ENCODE measurements around the gene TTC28. TPM values are rescaled to one million over a fixed set of nuclear protein-coding genes. Genes with fewer than 3 reads are reported as not detected.

The TTC28 gene
- polyA plus RNA-seq, 5 donors = 27.1 to 42.4 (median 37.1) TPM

GRCh38 chr22:28442711-28443525 lies 236.7 kb downstream of the TTC28 start:
- no peak for DNase-seq

- DNase-seq = peak; percentile 83 to 86
Measured at GRCh38 chr22:28442264-28442710, 237.4 kb downstream of the TTC28 start.

- no peak for DNase-seq
Measured at GRCh38 chr22:28441720-28442263, 237.8 kb downstream of the TTC28 start.

GRCh38 chr22:28440592-28441390 lies 238.8 kb downstream of the TTC28 start:
- DNase-seq = no peak

- DNase-seq = no peak
Measured at GRCh38 chr22:28438183-28438768, 241.4 kb downstream of the TTC28 start.

GRCh38 chr22:28435982-28436381 lies 243.7 kb downstream of the TTC28 start:
- DNase-seq = no peak

GRCh38 chr22:28435140-28435768 lies 244.4 kb downstream of the TTC28 start:
- no peak for DNase-seq

GRCh38 chr22:28430466-28431025 lies 249.1 kb downstream of the TTC28 start:
- DNase-seq = no peak

GRCh38 chr22:28429711-28430110 lies 249.9 kb downstream of the TTC28 start:
- no peak for DNase-seq

GRCh38 chr22:28428271-28428670 lies 251.4 kb downstream of the TTC28 start:
- DNase-seq = no peak

- no peak for DNase-seq
Measured at GRCh38 chr22:28426346-28427132, 253.1 kb downstream of the TTC28 start.

GRCh38 chr22:28425211-28425610 lies 254.4 kb downstream of the TTC28 start:
- DNase-seq = no peak

- no peak for DNase-seq
Measured at GRCh38 chr22:28424427-28425080, 255.1 kb downstream of the TTC28 start.

GRCh38 chr22:28419919-28420318 lies 259.7 kb downstream of the TTC28 start:
- no peak for DNase-seq

- no peak for DNase-seq
Measured at GRCh38 chr22:28418008-28418407, 261.6 kb downstream of the TTC28 start.

GRCh38 chr22:28417431-28417830 lies 262.2 kb downstream of the TTC28 start:
- DNase-seq = no peak

- no peak for DNase-seq
Measured at GRCh38 chr22:28414913-28415312, 264.7 kb downstream of the TTC28 start.

GRCh38 chr22:28413612-28414399 lies 265.8 kb downstream of the TTC28 start:
- no peak for DNase-seq

GRCh38 chr22:28412109-28412508 lies 267.5 kb downstream of the TTC28 start:
- DNase-seq = no peak

Data from right lung (tissue), 5 donors.